ENCODE results near the gene ATAD2B.

DNA sequence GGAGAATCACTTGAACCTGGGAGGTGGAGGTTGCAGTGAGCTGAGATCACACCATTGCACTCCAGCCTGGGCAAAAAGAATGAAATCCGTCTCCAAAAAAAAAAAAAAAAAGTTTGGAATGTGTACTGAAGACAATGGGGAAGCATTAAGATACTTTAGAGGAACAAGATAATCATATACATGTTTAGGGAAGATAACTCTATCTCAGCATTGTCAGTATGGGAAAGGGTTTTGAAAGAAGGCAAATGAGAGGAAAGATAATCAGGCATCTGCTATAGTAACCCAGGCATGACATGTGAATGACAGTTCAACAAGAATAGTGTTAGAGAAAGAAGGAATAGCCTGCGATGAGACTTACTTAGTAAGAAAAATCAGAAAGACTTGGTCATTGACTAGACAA, 112.0 kb downstream of the ATAD2B start:
- TF ChIP-seq, protein P1, sequence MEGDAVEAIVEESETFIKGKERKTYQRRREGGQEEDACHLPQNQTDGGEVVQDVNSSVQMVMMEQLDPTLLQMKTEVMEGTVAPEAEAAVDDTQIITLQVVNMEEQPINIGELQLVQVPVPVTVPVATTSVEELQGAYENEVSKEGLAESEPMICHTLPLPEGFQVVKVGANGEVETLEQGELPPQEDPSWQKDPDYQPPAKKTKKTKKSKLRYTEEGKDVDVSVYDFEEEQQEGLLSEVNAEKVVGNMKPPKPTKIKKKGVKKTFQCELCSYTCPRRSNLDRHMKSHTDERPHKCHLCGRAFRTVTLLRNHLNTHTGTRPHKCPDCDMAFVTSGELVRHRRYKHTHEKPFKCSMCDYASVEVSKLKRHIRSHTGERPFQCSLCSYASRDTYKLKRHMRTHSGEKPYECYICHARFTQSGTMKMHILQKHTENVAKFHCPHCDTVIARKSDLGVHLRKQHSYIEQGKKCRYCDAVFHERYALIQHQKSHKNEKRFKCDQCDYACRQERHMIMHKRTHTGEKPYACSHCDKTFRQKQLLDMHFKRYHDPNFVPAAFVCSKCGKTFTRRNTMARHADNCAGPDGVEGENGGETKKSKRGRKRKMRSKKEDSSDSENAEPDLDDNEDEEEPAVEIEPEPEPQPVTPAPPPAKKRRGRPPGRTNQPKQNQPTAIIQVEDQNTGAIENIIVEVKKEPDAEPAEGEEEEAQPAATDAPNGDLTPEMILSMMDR (IDR thresholded peaks at IDR 0.05 in 8 of 11, conservative IDR thresholded peaks at IDR 0.05 in 3 of 11): no peak
- no peak for TF ChIP-seq POLR2A (IDR thresholded peaks at IDR 0.05)
- no peak for TF ChIP-seq POLR2AphosphoS5 (IDR thresholded peaks at IDR 0.05)
